ENCODE data around the gene SNRNP48. TPM values are rescaled to one million over a fixed set of nuclear protein-coding genes. Genes with fewer than 3 reads are reported as not detected.

Gene SNRNP48
- total RNA-seq, 4 donors from 2014 or later: 10.2 to 39.7 (median 14.6) TPM

DNA sequence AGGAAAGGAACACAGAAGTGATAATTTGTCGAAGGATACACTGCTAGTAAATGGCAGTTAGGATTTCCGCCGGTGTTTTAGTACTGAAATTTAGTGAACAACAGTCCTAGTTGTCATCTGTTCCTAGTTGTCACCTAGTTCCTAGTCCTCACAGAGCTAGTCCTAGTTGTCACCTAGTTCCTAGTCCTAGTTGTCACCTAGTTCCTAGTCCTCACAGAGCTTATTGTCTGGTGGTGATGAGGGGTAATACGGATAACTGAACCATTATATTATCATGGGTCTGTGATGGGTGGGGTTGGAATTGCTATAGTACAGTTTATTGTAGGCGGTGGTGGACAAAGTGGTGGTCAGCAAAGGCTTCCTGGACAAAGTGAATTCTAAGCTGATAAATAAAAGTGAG, 1.8 kb downstream of the SNRNP48 start:
- TF ChIP-seq, protein P1, sequence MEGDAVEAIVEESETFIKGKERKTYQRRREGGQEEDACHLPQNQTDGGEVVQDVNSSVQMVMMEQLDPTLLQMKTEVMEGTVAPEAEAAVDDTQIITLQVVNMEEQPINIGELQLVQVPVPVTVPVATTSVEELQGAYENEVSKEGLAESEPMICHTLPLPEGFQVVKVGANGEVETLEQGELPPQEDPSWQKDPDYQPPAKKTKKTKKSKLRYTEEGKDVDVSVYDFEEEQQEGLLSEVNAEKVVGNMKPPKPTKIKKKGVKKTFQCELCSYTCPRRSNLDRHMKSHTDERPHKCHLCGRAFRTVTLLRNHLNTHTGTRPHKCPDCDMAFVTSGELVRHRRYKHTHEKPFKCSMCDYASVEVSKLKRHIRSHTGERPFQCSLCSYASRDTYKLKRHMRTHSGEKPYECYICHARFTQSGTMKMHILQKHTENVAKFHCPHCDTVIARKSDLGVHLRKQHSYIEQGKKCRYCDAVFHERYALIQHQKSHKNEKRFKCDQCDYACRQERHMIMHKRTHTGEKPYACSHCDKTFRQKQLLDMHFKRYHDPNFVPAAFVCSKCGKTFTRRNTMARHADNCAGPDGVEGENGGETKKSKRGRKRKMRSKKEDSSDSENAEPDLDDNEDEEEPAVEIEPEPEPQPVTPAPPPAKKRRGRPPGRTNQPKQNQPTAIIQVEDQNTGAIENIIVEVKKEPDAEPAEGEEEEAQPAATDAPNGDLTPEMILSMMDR (IDR thresholded peaks at IDR 0.05): no peak
- no peak for TF ChIP-seq POLR2A (IDR thresholded peaks at IDR 0.05)
- Histone ChIP-seq H3K27ac (no peak overlapping the region), H3K9me3 (no peaks in the 10 kb centered on the region), H3K36me3 (no peaks in the 10 kb centered on the region), H3K4me3 (no peak overlapping the region), H3K4me1 (peaks cover 0 to 4% of the 10 kb centered on the region in 2 donors), H3K27me3 (no peaks in the 10 kb centered on the region)
- no peak for DNase-seq
- intact Hi-C loops (cut with DNase I; ENCODE audit: low total_unique reads): no loop called here

DNA sequence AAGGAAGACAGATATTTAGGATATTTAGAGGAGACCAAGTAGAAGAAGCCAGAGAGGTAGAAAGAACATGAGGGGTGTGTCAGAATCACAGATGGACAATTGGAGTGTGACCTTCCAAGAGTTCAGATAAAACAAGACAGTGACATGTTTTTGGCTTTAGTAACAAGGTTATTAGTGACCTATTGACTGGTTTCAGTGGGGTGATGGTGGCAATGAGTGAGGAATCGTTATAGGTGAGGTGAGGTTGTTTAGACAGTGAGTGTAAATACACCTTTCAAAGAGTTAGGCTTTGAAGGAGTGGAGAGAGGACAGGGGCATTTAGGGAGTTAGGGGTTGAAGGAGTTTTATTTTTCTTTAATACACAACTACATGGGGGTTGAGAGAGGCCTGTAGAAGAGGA, 3.2 kb downstream of the SNRNP48 start:
- H3K36me3 ChIP-seq: no peaks in the 10 kb centered on the region
- H3K9me3 ChIP-seq: no peaks in the 10 kb centered on the region
- no peaks in the 10 kb centered on the region for H3K27me3 ChIP-seq
- peaks cover 0 to 4% of the 10 kb centered on the region in 2 donors for H3K4me1 ChIP-seq
- intact Hi-C loops (cut with DNase I; ENCODE audit: low total_unique reads): no loop called here
- no peak overlapping the region for H3K27ac ChIP-seq
- no peak for DNase-seq
- H3K4me3 ChIP-seq: no peak overlapping the region
- no peak for TF ChIP-seq POLR2A (IDR thresholded peaks at IDR 0.05)
- TF ChIP-seq, protein P1 (IDR thresholded peaks at IDR 0.05): no peak

DNA sequence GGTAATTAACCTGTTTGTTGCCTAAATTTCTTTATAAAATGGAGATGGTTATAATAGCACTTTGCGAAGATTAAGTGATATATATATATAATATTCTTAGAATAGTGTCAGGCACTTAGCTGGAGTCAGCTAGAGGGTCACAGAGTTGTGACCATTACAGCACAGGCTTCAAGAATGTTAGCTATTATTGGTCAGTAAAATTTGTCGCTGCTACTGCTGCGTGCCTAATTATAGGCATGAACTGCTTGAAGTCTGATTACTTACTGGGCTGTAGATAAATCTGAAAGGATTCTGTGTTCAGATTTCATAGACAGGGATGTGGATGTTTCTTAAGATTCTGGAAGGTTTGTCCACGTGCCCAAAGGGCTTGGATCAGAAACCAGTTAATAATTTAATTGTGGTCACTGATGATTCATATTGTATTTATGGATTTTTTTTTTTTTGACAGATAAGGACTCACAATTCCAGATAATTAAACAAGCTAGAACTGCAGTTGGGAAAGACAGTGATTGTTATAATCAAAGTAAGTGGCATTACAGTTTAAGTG, 4.7 kb downstream of the SNRNP48 start:
- no peak for TF ChIP-seq POLR2A (IDR thresholded peaks at IDR 0.05)
- TF ChIP-seq, protein P1 (IDR thresholded peaks at IDR 0.05): no peak
- Histone ChIP-seq H3K27ac (no peak overlapping the region), H3K9me3 (no peaks in the 10 kb centered on the region), H3K4me1 (peaks cover 0 to 4% of the 10 kb centered on the region in 2 donors), H3K27me3 (no peaks in the 10 kb centered on the region), H3K36me3 (no peaks in the 10 kb centered on the region), H3K4me3 (no peak overlapping the region)
- intact Hi-C loops (cut with DNase I; ENCODE audit: low total_unique reads): no loop called here
- DNase-seq: no peak

DNA sequence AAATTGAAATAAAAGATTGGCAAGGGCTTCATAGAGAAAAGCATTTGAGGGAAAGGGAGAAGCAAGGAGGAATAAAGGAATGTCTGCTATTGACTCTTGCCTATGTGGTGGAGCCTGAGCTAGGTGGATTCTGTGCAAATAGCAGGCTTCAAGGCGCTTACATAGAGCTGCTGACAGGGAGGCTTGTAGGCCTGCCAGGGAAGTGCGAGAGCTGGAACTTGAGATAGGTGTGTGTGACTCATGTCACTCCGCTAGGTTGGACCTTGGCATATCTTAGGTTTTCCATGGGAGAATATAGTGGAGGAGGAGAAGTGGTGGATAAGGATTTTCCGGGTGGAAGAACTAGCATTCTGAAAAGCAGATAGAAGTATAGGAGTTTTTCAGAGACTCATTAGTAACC, 14.0 kb downstream of the SNRNP48 start:
- DNase-seq: no peak
- no peaks in the 10 kb centered on the region for H3K9me3 ChIP-seq
- intact Hi-C loops (cut with DNase I; ENCODE audit: low total_unique reads): no loop called here
- no peaks in the 10 kb centered on the region for H3K4me1 ChIP-seq
- H3K4me3 ChIP-seq: no peak overlapping the region
- TF ChIP-seq, protein P1 (IDR thresholded peaks at IDR 0.05): no peak
- TF ChIP-seq POLR2A (IDR thresholded peaks at IDR 0.05): no peak
- H3K27me3 ChIP-seq: no peaks in the 10 kb centered on the region
- no peak overlapping the region for H3K27ac ChIP-seq
- no peaks in the 10 kb centered on the region for H3K36me3 ChIP-seq

DNA sequence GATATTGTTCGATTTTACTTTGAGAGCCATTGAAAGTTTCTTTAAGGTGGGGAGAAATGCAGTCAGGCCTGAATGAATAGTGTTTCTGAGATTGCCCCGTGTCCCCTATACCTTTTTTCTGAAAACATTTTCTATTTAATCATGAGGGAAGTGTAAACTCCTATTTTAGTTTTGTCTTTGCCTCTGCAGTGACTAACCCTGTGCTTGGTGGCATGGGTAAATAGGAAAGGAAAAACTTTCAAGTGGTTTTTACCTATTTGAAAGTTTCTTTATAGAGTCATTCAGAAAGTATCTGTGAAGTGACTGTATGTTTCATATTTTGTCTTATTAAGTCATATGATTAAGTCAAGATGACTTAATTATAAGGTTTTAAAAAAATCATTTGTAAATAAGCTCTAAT, 14.5 kb downstream of the SNRNP48 start:
- no peak overlapping the region for H3K27ac ChIP-seq
- TF ChIP-seq POLR2A (IDR thresholded peaks at IDR 0.05): no peak
- TF ChIP-seq, protein P1 (IDR thresholded peaks at IDR 0.05): no peak
- H3K4me3 ChIP-seq: no peak overlapping the region
- no peaks in the 10 kb centered on the region for H3K4me1 ChIP-seq
- intact Hi-C loops (cut with DNase I; ENCODE audit: low total_unique reads): no loop called here
- no peaks in the 10 kb centered on the region for H3K9me3 ChIP-seq
- no peaks in the 10 kb centered on the region for H3K27me3 ChIP-seq
- DNase-seq: no peak
- H3K36me3 ChIP-seq: no peaks in the 10 kb centered on the region

All from uterus (tissue), 4 donors.